ENCODE measurements around the gene MIOX. TPM values are rescaled to one million over a fixed set of nuclear protein-coding genes. Genes with fewer than 3 reads are reported as not detected.
A peak's percentile ranks its signal among the peaks of the same experiment; 100 is the strongest.

MIOX gene
- total and polyA plus RNA-seq, 10 donors = 0.24 to 2.2 (median 0.26) TPM; not detected in 6

DNA sequence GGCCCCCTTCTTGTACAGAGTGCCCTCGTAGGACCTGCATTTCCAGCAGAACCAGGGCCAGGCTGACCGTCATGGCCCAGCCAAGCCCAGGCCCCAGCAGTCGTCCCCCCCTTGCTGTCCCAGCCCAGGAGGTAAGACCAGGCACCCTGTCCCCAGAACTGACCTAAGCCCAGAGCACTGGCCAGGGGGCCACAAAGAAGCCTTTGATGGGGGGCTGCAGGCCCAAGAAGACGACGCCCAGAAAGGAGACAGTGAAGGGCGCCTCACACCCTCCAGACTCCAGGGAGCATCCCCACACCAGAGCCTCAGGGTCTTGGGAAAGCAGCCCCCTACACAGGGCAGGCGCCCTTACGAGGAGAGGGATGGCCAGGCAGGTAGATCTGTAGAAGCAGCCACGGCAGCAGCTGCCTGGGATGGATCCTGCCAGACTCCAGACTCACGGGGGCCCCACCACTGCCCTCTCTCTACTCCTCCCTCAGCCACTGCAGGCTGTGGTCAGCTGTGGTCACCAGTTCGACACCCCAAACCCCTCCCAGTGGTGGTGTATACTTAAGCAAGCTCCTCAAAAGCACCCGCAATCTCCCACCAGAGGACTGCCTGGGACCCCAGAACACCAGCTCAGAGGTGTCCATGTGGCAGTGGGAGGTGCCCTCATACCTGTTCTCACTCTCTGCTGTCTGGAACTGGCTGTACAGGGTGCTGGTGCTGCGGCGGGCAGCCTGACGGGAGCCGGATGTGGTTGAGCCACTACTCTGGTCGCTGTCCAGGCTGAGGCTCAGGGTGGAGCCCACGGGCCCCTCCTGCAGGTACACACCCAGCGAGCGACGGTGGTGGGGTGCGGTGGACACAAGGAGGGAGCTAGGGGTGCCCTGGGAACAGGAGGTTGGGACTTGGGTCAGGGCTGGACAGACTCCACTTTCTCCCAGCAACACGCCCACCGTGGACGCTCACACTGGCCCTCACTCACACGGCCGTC lies 38.8 kb upstream of the MIOX start:
- H3K27ac ChIP-seq = peak overlapping the region in 1 of 8 donors; percentile 2
- peaks cover 0 to 42% (median 14%) of the 10 kb centered on the region in 6 donors for H3K4me1 ChIP-seq
- TF ChIP-seq POLR2A (IDR thresholded peaks at IDR 0.05) = no peak
- TF ChIP-seq POLR2AphosphoS5 (IDR thresholded peaks at IDR 0.05) = peak in 2 of 3 donors; percentile 31 to 66
- TF ChIP-seq, protein P1, sequence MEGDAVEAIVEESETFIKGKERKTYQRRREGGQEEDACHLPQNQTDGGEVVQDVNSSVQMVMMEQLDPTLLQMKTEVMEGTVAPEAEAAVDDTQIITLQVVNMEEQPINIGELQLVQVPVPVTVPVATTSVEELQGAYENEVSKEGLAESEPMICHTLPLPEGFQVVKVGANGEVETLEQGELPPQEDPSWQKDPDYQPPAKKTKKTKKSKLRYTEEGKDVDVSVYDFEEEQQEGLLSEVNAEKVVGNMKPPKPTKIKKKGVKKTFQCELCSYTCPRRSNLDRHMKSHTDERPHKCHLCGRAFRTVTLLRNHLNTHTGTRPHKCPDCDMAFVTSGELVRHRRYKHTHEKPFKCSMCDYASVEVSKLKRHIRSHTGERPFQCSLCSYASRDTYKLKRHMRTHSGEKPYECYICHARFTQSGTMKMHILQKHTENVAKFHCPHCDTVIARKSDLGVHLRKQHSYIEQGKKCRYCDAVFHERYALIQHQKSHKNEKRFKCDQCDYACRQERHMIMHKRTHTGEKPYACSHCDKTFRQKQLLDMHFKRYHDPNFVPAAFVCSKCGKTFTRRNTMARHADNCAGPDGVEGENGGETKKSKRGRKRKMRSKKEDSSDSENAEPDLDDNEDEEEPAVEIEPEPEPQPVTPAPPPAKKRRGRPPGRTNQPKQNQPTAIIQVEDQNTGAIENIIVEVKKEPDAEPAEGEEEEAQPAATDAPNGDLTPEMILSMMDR (IDR thresholded peaks at IDR 0.05 in 8 of 11, conservative IDR thresholded peaks at IDR 0.05 in 3 of 11) = no peak
- H3K27me3 ChIP-seq (replicated peaks in 1 of 7) = no peaks in the 10 kb centered on the region
- WGBS, 5 donors = 89 to 94% (median 90%) methylated on average over 23 to 27 of the region's 27 CpGs
- no peaks in the 10 kb centered on the region for H3K9me3 ChIP-seq
- H3K4me3 ChIP-seq = no peak overlapping the region
- no peak for DNase-seq
- intact Hi-C loops (cut with DNase I; ENCODE audit: low total_unique reads) = no loop called here
- peaks cover 0 to 100% (median 52%) of the 10 kb centered on the region in 6 donors for H3K36me3 ChIP-seq

DNA sequence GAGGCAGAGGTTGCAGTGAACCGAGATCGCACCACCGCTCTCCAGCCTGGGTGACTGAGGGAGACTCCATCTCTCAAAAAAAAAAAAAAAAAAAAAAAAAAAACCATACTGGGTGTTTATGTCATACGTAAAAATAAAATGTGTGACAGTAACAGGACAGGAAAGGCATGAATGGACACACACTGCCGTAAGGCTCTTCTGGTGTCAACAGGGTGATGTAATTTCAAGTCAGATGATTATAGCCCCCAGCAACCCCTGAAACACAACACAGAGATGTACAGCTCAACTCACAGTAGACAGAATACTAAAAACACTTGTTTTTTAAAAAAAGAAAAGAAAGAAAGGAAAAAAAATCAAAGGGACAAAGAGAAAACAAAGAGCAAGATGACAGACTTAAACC lies 34.0 kb upstream of the MIOX start:
- Histone ChIP-seq H3K9me3 (no peaks in the 10 kb centered on the region), H3K27me3 (replicated peaks in 1 of 7) (no peaks in the 10 kb centered on the region), H3K4me3 (no peak overlapping the region), H3K27ac (no peak overlapping the region), H3K36me3 (peaks cover 0 to 100% (median 70%) of the 10 kb centered on the region in 6 donors), H3K4me1 (peaks cover 0 to 7% (median 0%) of the 10 kb centered on the region in 6 donors)
- TF ChIP-seq POLR2AphosphoS5 (IDR thresholded peaks at IDR 0.05) = no peak
- TF ChIP-seq, protein P1 (IDR thresholded peaks at IDR 0.05 in 8 of 11, conservative IDR thresholded peaks at IDR 0.05 in 3 of 11) = no peak
- no peak for DNase-seq
- WGBS, 5 donors = 80 to 88% (median 86%) methylated on average over 5 of the region's 5 CpGs
- intact Hi-C loops (cut with DNase I; ENCODE audit: low total_unique reads) = no loop called here

DNA sequence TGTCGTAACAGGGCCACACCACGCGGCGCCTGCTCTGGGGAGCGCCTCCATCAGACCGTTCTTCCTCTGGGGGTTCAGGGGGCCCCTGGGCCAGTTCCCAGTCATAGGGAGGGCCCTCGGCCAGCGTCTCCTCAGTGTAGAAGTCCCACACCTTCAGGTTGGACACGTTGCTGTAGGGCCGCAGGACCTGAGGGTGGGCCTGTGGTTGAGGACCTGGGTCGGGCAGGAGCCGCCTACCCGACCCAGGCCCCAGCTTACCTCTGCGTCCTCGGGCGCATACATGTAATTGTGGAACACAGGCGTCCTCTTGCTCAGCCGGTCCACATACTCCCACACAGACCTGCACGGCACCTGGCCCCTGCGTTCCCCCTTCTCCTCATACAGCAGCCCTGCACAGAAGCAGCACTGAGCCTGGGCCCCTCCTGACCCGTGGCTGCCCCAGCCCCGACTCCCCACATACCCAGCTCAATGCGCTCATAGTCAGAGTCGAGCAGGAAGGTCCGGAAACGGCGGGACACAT lies 32.0 kb upstream of the MIOX start:
- intact Hi-C loops (cut with DNase I; ENCODE audit: low total_unique reads) = no loop called here
- Histone ChIP-seq H3K27ac (no peak overlapping the region), H3K9me3 (no peaks in the 10 kb centered on the region), H3K4me3 (no peak overlapping the region), H3K27me3 (replicated peaks in 1 of 7) (no peaks in the 10 kb centered on the region), H3K4me1 (peaks cover 0 to 5% (median 0%) of the 10 kb centered on the region in 6 donors), H3K36me3 (peaks cover 0 to 100% (median 69%) of the 10 kb centered on the region in 6 donors)
- no peak for DNase-seq
- TF ChIP-seq POLR2AphosphoS5 (IDR thresholded peaks at IDR 0.05) (peak in 1 of 3 donors; percentile 12), POLR2A (IDR thresholded peaks at IDR 0.05) (no peak)
- TF ChIP-seq, protein P1 (IDR thresholded peaks at IDR 0.05 in 8 of 11, conservative IDR thresholded peaks at IDR 0.05 in 3 of 11) = no peak
- WGBS, 5 donors = 92 to 97% (median 95%) methylated on average over 19 to 27 of the region's 27 CpGs

DNA sequence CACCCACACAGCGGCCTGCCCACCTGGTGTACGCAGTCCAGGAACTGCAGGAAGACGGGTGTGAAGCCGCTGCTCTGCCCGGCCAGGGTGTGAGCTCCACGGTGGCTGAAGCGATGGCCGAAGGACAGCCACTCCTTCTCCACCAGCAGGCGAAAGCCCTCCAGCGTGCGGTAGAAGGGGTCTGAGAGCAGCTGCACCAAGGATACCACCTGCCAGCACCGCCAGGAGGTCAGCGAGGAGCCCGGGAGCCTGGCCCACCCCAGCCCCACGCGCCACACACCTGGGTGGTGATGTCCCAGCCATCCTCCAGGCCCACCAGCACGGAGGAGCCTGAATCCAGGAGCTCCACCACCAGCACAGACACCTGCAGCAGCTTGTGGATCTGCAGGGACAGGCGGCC lies 31.5 kb upstream of the MIOX start:
- Histone ChIP-seq H3K4me3 (no peak overlapping the region), H3K27ac (no peak overlapping the region), H3K27me3 (replicated peaks in 1 of 7) (no peaks in the 10 kb centered on the region), H3K9me3 (no peaks in the 10 kb centered on the region), H3K4me1 (no peaks in the 10 kb centered on the region), H3K36me3 (peaks cover 0 to 100% (median 70%) of the 10 kb centered on the region in 6 donors)
- TF ChIP-seq, protein P1 (IDR thresholded peaks at IDR 0.05 in 8 of 11, conservative IDR thresholded peaks at IDR 0.05 in 3 of 11) = no peak
- TF ChIP-seq POLR2AphosphoS5 (IDR thresholded peaks at IDR 0.05) (peak in 1 of 3 donors; percentile 34), POLR2A (IDR thresholded peaks at IDR 0.05) (no peak)
- 95 to 98% (median 97%) methylated on average over 13 to 18 of the region's 18 CpGs for whole genome bisulfite sequencing, 5 donors
- no peak for DNase-seq
- intact Hi-C loops (cut with DNase I; ENCODE audit: low total_unique reads) = no loop called here
